Caki2 (cell line): ENCODE measurements around the gene ABL2. TPM values are rescaled to one million over a fixed set of nuclear protein-coding genes. Genes with fewer than 3 reads are reported as not detected.
"Not testable (repeated sequence)": the region's sequence is repeated elsewhere in the genome, so short reads cannot be mapped to it uniquely, and the experiment has no call there.

Experiments
- DNase-seq: peaks from one replicate; pipeline ENCODE4 v3.0.0-alpha.2; 2015; ENCODE audit warnings: low read depth
- in situ Hi-C: cut with HindIII; loops from 2 replicates; pipeline ENCODE4 v1.10.0; 2016; ENCODE audit warnings: low sequenced_read_pairs, low pct_unique_long_range_greater_than_20kb, mixed read lengths
- total RNA-seq: library from RNA; depleted of rRNA; stranded (reverse); fragments of >200 nt; shearing (Covaris generic); gene quantifications from 2 replicates; pipeline ENCODE4 v1.2.3, GENCODE V29; 2014; ENCODE audit warnings: low replicate concordance

ABL2 gene
- total RNA-seq, 1 experiment from 2014 or later = 9.4 TPM

GRCh38 chr1:179178950-179179349 lies 50.5 kb downstream of the ABL2 start:
- in situ Hi-C loops = no loop called here
- DNase-seq = no peak

GRCh38 chr1:179178183-179178582 lies 51.3 kb downstream of the ABL2 start:
- no peak for DNase-seq
- in situ Hi-C loops = no loop called here

GRCh38 chr1:179177615-179178014 lies 51.9 kb downstream of the ABL2 start:
- in situ Hi-C loops = no loop called here
- no peak for DNase-seq

- in situ Hi-C loops = no loop called here
- no peak for DNase-seq
Measured at GRCh38 chr1:179177182-179177581, 52.3 kb downstream of the ABL2 start.

- DNase-seq = no peak
- in situ Hi-C loops = no loop called here
Measured at GRCh38 chr1:179175011-179175841, 54.3 kb downstream of the ABL2 start.

- in situ Hi-C loops, DNase-seq: not testable (repeated sequence)
Measured at GRCh38 chr1:179170468-179170770, 59.1 kb downstream of the ABL2 start.

GRCh38 chr1:179169616-179170467 lies 59.6 kb downstream of the ABL2 start:
- in situ Hi-C loops = no loop called here
- no peak for DNase-seq

GRCh38 chr1:179168536-179168935 lies 60.9 kb downstream of the ABL2 start:
- in situ Hi-C loops = no loop called here
- DNase-seq = no peak

GRCh38 chr1:179167955-179168354 lies 61.5 kb downstream of the ABL2 start:
- in situ Hi-C loops = no loop called here
- DNase-seq = no peak

GRCh38 chr1:179167418-179167777 lies 62.1 kb downstream of the ABL2 start:
- in situ Hi-C loops = no loop called here
- DNase-seq = no peak

GRCh38 chr1:179166663-179167417 lies 62.6 kb downstream of the ABL2 start:
- no peak for DNase-seq
- in situ Hi-C loops = no loop called here

GRCh38 chr1:179164494-179164893 lies 65.0 kb downstream of the ABL2 start:
- DNase-seq = peak; percentile 23
- in situ Hi-C loops = no loop called here

GRCh38 chr1:179156708-179157107 lies 72.8 kb downstream of the ABL2 start:
- no peak for DNase-seq
- in situ Hi-C loops = no loop called here

GRCh38 chr1:179156026-179156425 lies 73.5 kb downstream of the ABL2 start:
- no peak for DNase-seq
- in situ Hi-C loops = no loop called here

- no peak for DNase-seq
- in situ Hi-C loops = no loop called here
Measured at GRCh38 chr1:179155615-179156014, 73.9 kb downstream of the ABL2 start.

- in situ Hi-C loops = no loop called here
- DNase-seq = no peak
Measured at GRCh38 chr1:179154437-179154836, 75.0 kb downstream of the ABL2 start.

- in situ Hi-C loops = no loop called here
- DNase-seq = no peak
Measured at GRCh38 chr1:179153217-179153616, 76.3 kb downstream of the ABL2 start.

- in situ Hi-C loops = no loop called here
Measured at GRCh38 chr1:179151908-179152682, 77.4 kb downstream of the ABL2 start.

More at GRCh38 chr1:179151908-179152682, 77.4 kb downstream of the ABL2 start:
- DNase-seq = peak; percentile 50
